HG03103 (cell line): ENCODE results near the gene CARMIL1.

Source experiments
- ATAC-seq: cut with Tn5 transposase; IDR thresholded peaks from one replicate; pipeline ENCODE4 v1.9.1; 2021; ENCODE audit warnings: low read depth; ENCODE audit not compliant: unreplicated experiment

The CARMIL1 gene

DNA sequence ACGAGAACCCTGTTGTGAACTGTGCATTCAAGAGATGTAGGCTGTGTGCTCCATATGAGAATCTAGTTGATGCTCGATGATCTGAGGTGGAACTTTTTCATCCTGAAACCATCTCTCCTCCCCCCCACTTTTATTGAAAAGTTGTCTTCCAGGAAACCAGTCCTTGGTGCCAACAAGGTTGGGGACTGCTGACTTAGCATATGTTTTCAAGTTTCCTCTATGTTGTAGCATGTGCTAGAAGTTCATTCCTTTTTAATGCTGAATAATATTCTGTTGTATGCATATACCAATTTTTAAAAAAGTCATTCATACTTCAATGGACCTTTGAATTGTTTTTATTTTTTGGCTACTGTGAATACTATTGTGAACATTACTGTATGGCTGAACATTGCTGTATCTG, 27.2 kb downstream of the CARMIL1 start:
- ATAC-seq, result no peak

DNA sequence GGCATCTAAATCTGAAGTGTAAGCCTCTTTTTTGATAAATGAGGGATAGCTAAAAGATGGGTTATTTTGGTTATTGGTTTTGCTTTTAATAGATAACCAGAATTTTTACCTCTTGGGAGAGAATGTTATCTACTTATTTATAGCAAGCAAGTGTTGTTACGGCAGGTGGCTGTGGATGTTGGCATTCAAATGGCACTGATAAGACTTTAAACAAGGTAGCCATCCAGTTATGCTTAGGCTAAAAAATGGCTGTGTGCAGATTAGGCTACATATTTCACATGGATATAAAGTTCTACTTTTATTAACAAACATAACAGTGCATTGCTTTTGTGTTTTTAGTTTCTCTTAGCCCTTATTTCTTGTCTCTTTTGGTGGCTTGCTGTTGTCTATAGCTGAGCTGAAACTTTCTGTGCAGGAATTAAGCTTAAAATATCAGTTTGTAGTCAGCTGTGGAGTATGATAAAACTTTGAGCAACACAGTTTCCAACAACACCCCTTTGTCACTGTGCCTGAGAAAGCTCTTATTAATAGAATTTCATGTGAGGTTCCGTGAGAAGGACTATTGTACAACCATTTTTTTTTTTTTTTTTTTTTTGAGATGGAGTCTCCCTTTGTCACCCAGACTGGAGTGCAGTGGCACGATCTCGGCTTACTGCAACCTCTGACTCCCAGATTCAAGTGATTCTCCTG, 28.8 kb downstream of the CARMIL1 start:
- ATAC-seq, result no peak

DNA sequence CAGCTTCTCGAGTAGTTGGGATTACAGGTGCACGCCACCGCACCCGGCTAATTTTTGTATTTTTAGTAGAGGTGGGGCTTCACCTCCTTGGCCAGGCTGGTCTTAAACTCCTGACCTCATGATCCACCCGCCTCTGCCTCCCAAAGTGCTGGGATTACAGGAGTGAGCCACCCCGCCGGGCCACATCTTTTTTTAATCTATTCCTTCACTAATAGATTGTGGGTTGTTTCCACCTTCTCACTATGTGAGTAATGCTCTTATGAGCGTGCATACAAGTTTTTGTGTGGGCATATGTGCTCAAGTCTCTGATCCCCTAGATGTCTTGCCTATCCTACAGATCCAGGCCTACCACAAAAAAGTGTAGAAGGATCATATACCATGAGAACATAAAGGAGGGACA, 30.7 kb downstream of the CARMIL1 start:
- ATAC-seq, result no peak

DNA sequence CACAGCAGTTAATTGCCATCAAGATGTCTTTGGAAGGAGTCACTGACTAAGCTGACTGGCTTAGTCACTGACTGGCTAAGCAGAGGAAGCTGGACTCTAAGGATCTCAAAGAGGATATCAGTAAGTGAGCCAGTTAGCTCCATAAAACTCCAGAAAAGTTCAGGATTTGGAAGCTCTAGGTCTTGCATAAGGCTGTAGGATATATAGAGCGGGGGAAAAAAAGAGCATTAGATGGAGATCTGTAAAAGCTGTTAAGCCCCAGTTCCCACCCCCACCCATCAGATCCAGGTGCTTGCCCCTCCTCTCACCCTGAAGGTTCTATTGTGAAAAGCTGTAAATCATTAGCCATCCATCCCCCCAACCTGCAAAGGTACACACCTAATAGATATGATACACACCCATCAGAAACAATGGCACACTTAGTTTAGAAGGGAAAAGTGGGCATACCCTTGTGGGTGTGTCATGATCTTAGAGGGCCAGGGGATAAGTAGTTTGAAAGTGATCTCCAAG, 32.2 kb downstream of the CARMIL1 start:
- no peak for ATAC-seq

- ATAC-seq, result no peak
Measured at GRCh38 chr6:25312034-25312620, 33.0 kb downstream of the CARMIL1 start.

- ATAC-seq, result no peak
Measured at GRCh38 chr6:25312703-25313102, 33.5 kb downstream of the CARMIL1 start.

- no peak for ATAC-seq
Measured at GRCh38 chr6:25314509-25315175, 35.5 kb downstream of the CARMIL1 start.

DNA sequence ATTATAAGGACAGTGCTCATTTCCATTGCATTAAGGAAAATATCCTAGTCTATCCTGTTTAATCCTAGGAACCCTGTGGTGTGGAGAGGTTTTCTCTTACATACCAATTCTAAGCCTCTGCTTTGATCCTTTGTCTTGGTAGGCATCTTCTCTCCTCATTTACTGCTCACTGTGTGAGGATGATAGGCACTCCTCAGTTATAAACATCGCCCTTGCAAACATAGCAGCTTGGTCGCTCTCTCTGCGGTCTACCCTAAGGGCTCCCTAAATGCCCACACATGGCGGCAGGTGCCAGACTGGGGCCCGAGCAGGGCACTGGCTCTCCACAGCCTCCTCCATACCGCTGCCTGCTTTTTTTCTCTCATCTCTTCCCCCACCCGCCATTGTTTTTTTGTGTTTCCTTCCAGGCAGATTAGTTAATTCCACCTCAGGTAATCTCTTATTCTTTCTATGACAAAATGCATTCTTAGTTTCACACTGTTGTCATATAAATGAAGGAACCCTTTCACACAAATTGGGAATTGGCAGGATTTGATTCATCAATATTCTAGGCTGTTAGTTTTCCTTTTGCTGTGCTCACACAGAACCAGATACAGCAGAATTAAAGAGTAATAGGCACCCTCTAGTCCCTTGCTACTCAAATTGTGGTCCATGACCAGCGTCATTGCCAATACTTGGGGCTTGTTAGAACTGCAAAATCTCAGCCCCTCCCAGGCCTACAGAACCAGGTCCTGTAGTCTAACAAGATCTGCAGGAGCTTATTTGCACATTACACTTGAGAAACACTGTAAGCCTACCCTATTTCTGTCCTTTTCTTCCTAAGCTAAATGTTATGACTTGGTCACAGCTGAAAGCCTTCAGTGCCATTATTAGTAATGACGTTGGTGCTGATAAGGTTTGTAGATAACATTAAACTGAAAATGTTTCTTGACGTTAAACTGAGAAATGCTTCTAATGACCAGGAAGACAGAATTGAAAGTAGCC, 36.3 kb downstream of the CARMIL1 start:
- ATAC-seq, result no peak

DNA sequence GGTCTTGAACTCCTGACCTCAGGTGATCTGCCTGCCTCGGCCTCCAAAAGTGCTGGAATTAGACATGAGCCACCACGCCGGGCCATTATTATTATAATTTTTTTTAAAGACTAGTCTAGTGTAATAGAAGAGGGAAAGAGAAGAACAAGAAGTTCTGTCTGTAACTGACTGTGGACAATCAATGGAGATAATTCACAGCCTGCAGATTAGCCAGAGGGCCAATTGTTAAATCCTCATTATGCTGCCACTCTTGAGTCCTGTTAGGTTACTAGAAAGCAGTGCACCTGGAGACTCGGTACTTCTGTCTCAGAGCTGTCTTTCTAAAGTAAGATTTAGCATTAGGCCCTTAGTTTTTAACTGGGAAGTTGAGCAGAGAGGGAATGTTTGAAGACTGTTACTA, 37.5 kb downstream of the CARMIL1 start:
- no peak for ATAC-seq

GRCh38 chr6:25318589-25318988, 39.4 kb downstream of the CARMIL1 start:
- ATAC-seq, result no peak

DNA sequence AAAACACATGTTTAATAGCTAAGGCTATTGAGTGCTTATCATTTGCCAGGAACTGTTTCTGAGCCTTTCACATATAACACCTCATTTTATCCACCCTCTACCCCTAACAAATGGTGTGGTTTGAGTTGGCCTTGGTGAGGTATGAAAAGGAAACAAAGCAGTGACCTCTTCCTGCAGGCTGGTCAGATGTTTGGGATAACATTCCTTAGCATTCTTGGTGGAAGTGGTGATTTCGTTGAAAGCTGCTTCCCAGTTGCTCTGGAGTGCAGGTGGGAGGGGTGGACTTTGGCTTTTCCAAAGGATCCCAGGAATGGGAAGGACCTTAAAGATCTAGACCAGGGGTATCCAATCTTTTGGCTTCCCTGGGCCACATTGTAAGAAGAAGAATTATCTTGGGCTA, 41.3 kb downstream of the CARMIL1 start:
- ATAC-seq, result no peak

GRCh38 chr6:25322692-25323091, 43.5 kb downstream of the CARMIL1 start:
- ATAC-seq, result no peak

- no peak for ATAC-seq
Measured at GRCh38 chr6:25324066-25324762, 45.0 kb downstream of the CARMIL1 start.

DNA sequence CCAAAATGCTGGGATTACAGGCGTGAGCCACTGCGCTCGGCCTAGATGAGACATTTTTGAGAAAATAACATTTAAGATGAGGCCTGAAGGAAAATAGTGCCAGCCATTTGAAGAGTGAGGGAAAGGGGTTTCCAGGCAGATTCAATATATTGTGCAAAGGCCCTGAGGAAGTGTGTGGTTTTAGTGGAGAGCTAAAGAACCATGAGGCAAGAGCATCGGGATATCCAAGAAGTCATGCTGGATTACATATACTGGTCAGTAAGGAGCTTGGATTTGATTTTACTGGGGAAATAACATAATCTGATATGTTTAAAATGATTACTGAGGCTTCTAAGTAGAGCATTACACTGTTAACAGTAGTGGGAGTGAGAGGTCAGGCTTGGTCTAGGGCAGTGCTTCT, 47.0 kb downstream of the CARMIL1 start:
- ATAC-seq, result no peak

GRCh38 chr6:25326960-25327359, 47.8 kb downstream of the CARMIL1 start:
- ATAC-seq, result no peak

DNA sequence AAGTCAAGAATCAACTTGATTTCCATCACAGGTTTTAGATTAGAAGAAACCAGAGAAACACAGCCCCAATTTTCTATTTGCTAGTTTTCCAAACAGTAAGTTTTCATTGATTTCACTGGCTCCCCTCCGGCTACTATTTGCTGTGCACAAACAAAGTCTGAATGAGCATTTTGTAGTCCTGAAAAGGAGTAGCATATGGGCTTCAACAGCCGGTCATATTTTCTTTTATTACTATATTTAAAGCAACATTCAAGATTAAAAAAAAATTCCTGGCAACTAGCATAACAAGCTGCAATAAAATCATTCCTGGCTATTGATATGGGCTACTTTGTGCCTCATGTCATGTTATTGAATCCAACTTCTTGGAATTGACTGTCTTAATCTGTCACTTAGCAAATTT, 48.3 kb downstream of the CARMIL1 start:
- no peak for ATAC-seq

GRCh38 chr6:25329161-25329817, 50.1 kb downstream of the CARMIL1 start:
- no peak for ATAC-seq

- ATAC-seq, result no peak
Measured at GRCh38 chr6:25329982-25330381, 50.8 kb downstream of the CARMIL1 start.

DNA sequence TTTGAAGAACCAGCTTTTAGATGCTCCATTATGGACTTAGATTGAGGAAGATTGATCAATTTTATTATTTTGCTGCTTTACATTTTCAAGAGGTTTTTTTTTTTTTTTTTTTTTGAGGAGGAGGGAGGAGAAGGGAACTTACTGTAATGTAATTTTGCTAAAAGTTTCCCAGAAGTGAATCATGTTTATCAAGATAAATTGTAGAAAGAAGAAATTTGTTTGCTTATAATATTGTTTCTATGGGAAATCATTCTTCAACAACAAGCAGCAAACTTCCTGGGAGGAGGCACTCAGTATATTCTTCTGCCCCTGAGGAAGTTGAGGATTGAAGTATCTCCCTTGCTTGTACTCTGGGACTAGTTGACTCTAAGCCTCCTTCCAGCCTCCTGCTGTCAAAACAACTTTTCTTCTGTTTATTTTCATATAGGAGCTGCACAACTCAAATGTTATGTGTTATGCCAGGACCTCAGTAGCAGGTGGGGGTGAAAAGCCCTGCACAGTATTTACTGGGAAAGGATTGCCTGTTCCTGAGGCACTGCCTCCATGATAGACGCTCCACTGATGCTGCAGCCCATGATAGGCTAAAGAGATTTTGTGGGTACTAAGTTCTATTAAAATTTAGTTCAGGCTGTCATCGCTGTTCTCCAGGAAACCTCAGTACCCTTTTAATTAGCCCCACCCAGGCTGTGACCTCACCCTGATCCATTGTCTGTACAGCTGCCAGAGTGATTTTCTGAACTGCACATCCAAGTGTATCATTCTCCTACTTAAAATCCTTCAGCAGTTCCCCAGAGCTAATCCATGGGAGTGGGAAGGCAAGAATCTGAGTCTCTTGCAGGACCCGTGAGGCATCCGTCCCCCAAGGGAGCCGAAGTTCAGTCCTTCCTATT, 51.9 kb downstream of the CARMIL1 start:
- ATAC-seq, result no peak
